K562 (cell line): Measurements from ENCODE around the gene CMPK1. TPM values are rescaled to one million over a fixed set of nuclear protein-coding genes. Genes with fewer than 3 reads are reported as not detected.

Source experiments
- CBX2 ChIP-seq: fragments of 200-600 bp; sonication (generic); IDR thresholded peaks from one replicate; pipeline ENCODE4 v1.6.1; 2012; ENCODE audit warnings: mild to moderate bottlenecking, low read length, inconsistent platforms; ENCODE audit not compliant: insufficient read depth, poor library complexity, severe bottlenecking
- CREB5 ChIP-seq: fragments of 250-450 bp; sonication (Bioruptor Pico); IDR thresholded peaks from 2 replicates; pipeline ENCODE4 v1.5.0; 2020; ENCODE audit warnings: mild to moderate bottlenecking
- DPF2 ChIP-seq: fragments of 450-650 bp; IDR thresholded peaks from 2 replicates; pipeline ENCODE4 v1.6.1; 2016
- EP400 ChIP-seq: fragments of 450-650 bp; IDR thresholded peaks from 2 replicates; pipeline ENCODE4 v1.6.1; 2017; ENCODE audit warnings: antibody characterized with exemption, mild to moderate bottlenecking, moderate library complexity
- FOXP1 ChIP-seq: sonication (generic); formaldehyde crosslinking; IDR thresholded peaks from 2 replicates; pipeline ENCODE4 v1.8.0; 2022; ENCODE audit warnings: mild to moderate bottlenecking, missing genetic modification reagents
- HDAC3 ChIP-seq: fragments of 450-650 bp; IDR thresholded peaks from 2 replicates; pipeline ENCODE4 v1.6.1; 2018; ENCODE audit warnings: borderline replicate concordance, mild to moderate bottlenecking, moderate library complexity; ENCODE audit not compliant: partially characterized antibody
- MXD1 ChIP-seq: fragments of 250-450 bp; sonication (Bioruptor Pico); IDR thresholded peaks from 2 replicates; pipeline ENCODE4 v1.8.0; 2021; ENCODE audit warnings: borderline replicate concordance, mild to moderate bottlenecking, moderate library complexity; ENCODE audit not compliant: poor library complexity, severe bottlenecking
- PHB2 ChIP-seq: fragments of 450-650 bp; IDR thresholded peaks from 2 replicates; pipeline ENCODE4 v1.6.1; 2017; ENCODE audit warnings: low read depth
- REST ChIP-seq, 2 experiments: fragments of 450-650 bp; formaldehyde crosslinking in 1 of 2; IDR thresholded peaks; 2 replicates each; pipeline versions ENCODE4 v1.4.0 to v1.6.1; 2014 to 2020; ENCODE audit warnings: mild to moderate bottlenecking in 2 of 2, borderline replicate concordance in 1 of 2, low read depth in 1 of 2
- SFPQ ChIP-seq: fragments of 200-400 bp; formaldehyde crosslinking; IDR thresholded peaks from 2 replicates; pipeline ENCODE4 v1.6.1; 2017; ENCODE audit warnings: mild to moderate bottlenecking, low read depth, low read length, moderate library complexity
- ZBTB43 ChIP-seq: sonication (generic); formaldehyde crosslinking; IDR thresholded peaks from 2 replicates; pipeline ENCODE4 v1.8.0; 2023; ENCODE audit warnings: mild to moderate bottlenecking, missing genetic modification reagents
- ZKSCAN3 ChIP-seq: fragments of 250-450 bp; sonication (Bioruptor Pico); IDR thresholded peaks from 2 replicates; pipeline ENCODE4 v1.4.0; 2020
- polyA plus RNA-seq, 8 experiments: library from polyadenylated mRNA; depleted of rRNA in 4 of 8; stranded (reverse) in 5 of 8; unstranded in 3 of 8; fragments of >200 nt; fragmentation: Nextera tagmentation in 2 of 8; fragmentation: Illumina TruSeq in 1 of 8; extraction: Ambion mirVana in 2 of 8; extraction: Trizol in 1 of 8; gene quantifications; 2 replicates each; pipeline versions ENCODE4 v1.2.1 to v1.2.3, GENCODE V29; 2011 to 2014; ENCODE audit warnings: inconsistent platforms in 1 of 8, missing spikeins in 1 of 8
- total RNA-seq, 7 experiments: library from RNA; depleted of rRNA in 6 of 7; stranded (reverse); fragments of >200 nt in 6 of 7; fragmentation: Illumina TruSeq in 2 of 7; extraction: Trizol in 2 of 7; gene quantifications; 2 replicates each; pipeline versions ENCODE4 v1.2.1 to v1.2.3, GENCODE V29; 2011 to 2021; ENCODE audit warnings: low replicate concordance in 1 of 7

CMPK1 gene
- total and polyA plus RNA-seq, 9 of the 15 experiments (the other 6 are each of a cell fraction or from before 2014, with no cell fraction given), result 54.5 to 197 (median 116) TPM

GRCh38 chr1:47333922-47334764 is 553 bp downstream of the CMPK1 start (continued):
- TF ChIP-seq ZBTB43 (CRISPR knock-in tag) (0 out of 2 replicates have a peak, but pooled peaks have one; percentile 40), CBX2 (no peak), MXD1 (no peak), PHB2 (no peak), FOXP1 (CRISPR knock-in tag) (peak; percentile 69; the same call in 1 of the 2 replicates), SFPQ (no peak), HDAC3 (no peak), REST (IDR thresholded peaks at IDR 0.05; ENCODE audit: borderline replicate concordance) (no peak), REST (CRISPR knock-in tag; IDR thresholded peaks at IDR 0.05; ENCODE audit: low read depth) (no peak), DPF2 (no peak; the same call in 1 of the 2 replicates), CREB5 (CRISPR knock-in tag) (no peak), ZKSCAN3 (CRISPR knock-in tag) (no peak), EP400 (peak; percentile 65)
